HG02623 (cell line): ENCODE data around the gene ARHGEF17.
"Not testable (repeated sequence)": the region's sequence is repeated elsewhere in the genome, so short reads cannot be mapped to it uniquely, and the experiment has no call there.

Experiments used
- ATAC-seq: cut with Tn5 transposase; IDR thresholded peaks from one replicate; pipeline ENCODE4 v1.9.1; 2021; ENCODE audit warnings: moderate library complexity; ENCODE audit not compliant: unreplicated experiment

Gene ARHGEF17, protein sequence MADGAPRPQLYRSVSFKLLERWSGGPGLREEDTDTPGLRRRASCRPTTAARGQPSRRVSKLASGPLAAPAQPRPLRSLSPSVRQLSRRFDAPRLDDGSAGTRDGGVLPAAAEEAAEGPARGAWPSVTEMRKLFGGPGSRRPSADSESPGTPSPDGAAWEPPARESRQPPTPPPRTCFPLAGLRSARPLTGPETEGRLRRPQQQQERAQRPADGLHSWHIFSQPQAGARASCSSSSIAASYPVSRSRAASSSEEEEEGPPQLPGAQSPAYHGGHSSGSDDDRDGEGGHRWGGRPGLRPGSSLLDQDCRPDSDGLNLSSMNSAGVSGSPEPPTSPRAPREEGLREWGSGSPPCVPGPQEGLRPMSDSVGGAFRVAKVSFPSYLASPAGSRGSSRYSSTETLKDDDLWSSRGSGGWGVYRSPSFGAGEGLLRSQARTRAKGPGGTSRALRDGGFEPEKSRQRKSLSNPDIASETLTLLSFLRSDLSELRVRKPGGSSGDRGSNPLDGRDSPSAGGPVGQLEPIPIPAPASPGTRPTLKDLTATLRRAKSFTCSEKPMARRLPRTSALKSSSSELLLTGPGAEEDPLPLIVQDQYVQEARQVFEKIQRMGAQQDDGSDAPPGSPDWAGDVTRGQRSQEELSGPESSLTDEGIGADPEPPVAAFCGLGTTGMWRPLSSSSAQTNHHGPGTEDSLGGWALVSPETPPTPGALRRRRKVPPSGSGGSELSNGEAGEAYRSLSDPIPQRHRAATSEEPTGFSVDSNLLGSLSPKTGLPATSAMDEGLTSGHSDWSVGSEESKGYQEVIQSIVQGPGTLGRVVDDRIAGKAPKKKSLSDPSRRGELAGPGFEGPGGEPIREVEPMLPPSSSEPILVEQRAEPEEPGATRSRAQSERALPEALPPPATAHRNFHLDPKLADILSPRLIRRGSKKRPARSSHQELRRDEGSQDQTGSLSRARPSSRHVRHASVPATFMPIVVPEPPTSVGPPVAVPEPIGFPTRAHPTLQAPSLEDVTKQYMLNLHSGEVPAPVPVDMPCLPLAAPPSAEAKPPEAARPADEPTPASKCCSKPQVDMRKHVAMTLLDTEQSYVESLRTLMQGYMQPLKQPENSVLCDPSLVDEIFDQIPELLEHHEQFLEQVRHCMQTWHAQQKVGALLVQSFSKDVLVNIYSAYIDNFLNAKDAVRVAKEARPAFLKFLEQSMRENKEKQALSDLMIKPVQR (N-terminal part only)

GRCh38 chr11:73308003-73308960, at the start of gene ARHGEF17:
Gene ARHGEF17 (plus strand): TSS chr11:73308276. CDS start chr11:73308639, 363 bp downstream.
- ATAC-seq = peak; percentile 18

DNA sequence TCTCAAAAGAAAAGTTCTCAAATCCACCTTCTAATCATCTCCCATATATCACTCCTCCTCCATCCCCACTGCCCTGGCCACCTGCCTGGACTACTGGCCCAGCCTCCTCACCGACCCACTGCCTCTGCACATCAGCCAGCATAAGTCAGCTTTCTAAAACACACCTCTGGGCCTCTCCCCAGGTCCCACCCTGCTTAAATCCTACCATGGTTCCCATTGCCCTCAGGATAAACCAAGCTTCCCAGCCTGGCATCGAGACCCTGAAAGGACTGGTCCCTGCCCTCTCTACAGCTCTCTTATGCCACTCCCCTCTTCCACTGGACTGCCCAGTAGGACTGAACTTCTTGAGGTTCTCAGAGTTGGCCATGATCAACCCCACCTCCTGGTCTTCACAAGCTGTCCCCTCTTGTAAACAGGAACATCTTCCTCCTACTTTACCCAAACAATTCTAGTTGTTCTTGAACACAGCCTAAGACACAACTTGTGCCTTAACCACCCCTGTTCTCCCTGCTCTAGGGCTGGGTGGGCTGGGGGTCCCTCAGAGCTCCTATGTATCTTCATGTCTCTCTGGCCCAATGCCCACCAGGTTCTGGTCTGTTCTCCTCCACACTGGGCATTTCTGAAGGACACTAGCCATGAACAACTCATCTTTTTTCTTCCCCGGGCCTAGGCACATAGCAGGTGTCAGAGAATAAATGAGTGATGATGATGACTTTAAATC, 48.5 kb upstream of the ARHGEF17 start:
- ATAC-seq = no peak

GRCh38 chr11:73260127-73260457, 48.0 kb upstream of the ARHGEF17 start:
- ATAC-seq = no peak

DNA sequence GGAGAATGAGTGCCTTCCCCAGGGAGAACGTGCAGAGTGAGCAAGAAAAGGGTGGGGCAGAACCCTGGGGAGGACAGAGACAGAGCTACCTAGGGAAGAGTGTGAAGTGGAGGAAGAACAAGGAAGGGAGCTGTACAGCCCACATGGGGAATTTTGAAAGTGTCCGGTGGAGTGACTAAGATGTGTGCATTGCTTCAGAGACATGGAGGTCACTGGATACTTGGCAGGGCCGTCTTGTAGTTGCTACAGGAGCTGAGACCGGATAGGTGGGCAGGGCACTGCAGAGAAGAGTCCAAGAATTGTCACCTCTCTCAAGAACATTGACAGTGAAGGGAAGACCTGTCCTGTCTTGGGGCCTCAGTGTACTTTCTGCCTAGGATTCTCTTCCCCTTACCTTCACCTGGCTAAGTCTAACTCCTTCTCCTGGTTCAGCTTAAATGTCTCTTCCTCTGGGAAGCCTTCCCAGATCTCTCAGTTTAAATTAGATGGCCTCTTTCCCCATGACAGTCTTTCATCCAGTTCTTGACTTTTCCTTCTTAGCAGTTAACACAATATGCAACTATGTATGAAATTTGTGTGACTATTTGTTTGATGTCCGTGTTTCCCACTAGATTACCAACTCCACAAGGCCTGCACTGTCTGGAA, 45.1 kb upstream of the ARHGEF17 start:
- no peak for ATAC-seq

GRCh38 chr11:73263640-73264039, 44.4 kb upstream of the ARHGEF17 start:
- ATAC-seq = no peak

DNA sequence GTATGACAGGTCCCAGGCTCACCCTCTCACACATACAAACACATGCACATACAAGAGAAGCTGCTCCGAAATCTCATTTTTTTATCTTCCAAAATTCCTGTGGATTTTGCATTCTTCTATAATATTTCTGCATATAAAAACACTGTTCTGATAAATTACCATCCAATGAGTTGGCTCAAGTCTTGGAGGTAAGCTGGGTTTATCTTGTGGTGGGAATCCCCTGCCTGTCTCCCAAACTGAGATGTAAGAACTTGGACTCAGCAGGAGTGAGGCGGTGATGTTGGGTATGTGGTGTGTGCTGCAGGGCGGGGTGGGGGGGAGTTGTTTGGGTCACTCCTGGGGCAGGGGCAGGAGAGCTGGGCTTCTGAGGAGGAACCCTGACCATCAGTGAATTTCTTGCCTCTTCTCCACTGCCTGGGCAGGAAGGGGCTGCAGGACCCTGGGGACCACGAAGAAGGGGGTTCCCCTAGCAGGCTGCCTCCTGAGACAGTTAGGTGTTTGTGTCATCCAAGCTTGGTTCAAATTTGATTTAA, 42.7 kb upstream of the ARHGEF17 start:
- no peak for ATAC-seq

DNA sequence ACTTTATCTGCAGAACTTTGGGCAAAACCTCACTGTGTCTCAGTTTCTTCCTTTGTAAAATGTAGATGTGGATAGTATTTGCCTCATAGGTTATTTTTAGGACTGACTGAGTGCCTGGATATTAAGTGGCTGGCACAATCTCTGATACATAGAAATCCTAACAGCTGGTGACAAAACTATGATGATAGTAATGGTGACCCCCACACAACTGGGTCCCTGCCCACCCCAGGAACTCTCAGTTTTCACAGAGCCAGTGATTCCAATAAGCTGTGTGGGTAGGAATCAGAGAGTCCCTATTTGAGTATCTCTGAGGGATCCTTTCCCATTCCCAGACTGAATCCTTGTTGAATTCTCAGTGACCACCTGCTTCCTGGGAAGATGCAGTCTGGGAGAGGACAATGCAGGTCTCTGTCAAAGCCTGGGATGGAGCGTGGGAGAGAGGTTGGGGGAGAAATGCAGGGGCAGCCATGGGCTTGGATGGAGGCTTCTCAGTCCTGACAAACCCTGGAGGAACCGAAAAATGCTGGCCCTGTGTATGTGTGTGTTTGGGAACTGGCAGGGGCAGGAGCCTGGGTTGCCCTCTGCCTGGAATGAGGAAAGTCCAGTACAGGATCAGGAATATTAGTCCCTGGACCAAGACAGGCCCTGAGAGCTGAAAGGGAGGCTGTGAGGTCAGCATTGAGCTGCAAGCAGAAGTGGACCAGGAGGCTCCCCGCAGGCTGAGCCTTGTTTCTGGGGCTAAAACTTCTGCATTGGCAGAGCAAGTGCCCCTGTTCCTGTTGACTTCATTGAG, 42.0 kb upstream of the ARHGEF17 start:
- ATAC-seq = no peak

GRCh38 chr11:73266646-73267020, 41.4 kb upstream of the ARHGEF17 start:
- ATAC-seq = no peak

DNA sequence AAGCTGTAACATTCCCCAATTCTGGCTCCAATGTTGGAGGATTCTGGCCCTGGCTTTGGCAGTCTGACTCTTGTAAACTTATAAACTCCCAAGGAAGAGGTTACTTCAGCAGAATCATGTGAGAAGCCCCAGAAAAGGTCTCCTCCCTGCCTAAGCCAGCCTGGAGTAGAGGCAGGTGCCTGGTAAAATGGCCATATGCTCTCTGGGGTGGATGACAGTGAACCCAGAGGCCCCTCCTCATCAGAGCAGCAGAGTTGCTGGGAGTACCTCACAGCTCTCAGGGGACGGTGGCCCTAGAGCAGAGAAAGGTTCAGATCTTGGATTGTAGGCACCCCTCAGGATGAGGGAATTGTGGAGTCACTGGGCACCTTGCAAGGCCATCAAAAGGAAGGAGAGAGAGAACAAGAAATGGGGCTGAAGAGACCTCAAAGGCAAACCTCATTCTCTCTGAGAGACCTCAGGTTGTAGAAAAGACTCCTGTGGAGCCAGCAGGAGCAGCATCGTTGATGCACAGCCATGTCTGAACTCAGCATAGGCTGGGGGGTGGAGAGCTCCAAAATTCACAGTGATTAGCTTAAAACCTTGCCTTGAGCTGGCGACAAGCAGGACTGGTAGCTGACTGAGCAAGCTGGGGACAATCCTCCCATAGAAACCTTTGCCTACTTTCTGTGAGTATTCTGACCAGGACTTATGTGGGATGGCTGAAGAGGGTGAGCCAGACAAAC, 40.8 kb upstream of the ARHGEF17 start:
- ATAC-seq = no peak

DNA sequence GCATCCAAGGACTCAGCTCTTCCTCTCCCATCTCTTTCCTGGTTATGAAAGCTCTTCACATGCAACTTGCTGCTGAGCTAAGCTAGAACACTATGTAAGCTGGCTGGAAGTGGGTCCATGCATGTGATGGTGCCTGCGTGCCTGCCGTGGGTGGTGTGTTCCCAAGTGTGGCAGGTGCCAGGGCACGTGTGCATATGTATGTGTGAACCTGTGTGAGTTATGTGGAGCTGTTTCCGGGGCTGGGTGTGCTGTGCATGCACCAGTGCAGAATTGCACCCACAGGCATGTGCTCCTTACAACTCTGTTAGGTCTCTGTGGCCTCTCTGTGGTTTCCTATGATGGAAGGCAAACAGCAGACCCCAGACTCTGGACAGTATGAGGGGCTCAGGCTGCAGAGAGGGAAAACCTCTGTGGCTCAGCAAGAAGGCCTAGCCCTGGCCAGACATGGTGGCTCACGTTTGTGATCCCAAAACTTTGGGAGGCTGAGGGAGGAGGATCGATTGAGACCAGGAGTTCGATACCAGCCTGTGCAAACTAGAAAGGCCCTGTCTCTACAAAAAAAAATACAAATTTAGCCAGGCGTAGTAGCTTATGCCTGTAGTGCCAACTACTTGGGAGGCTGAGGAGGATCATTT, 40.1 kb upstream of the ARHGEF17 start:
- ATAC-seq = no peak

- ATAC-seq = no peak
These were observed 39.3 kb upstream of the ARHGEF17 start for GRCh38 chr11:73268671-73269271.

GRCh38 chr11:73269459-73270015, 38.5 kb upstream of the ARHGEF17 start:
- no peak for ATAC-seq

- no peak for ATAC-seq
These were observed 37.8 kb upstream of the ARHGEF17 start for GRCh38 chr11:73270016-73270854.

GRCh38 chr11:73270855-73271477, 37.1 kb upstream of the ARHGEF17 start:
- ATAC-seq = no peak

DNA sequence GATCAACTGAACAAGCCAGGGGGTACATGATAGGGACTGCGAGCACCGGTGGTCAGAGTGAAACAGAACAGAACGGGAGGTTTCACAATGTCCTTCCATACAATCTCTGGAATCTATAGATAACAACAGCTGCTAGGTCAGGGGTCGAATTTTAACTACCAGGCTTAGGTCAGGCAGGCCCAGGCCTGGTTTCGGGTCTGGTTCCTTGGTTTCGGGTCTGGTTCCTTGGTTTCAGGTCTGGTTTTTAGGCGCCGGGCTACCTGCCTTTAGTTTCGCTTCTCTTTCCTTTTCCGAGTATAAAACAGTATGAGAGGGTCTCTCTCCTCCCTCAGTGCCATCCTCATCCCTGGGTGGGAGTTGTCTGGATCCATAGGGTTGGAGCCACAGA, 36.6 kb upstream of the ARHGEF17 start:
- ATAC-seq = not testable (repeated sequence)
